ENCODE data around the gene MALL.
"Not testable (repeated sequence)": the region's sequence is repeated elsewhere in the genome, so short reads cannot be mapped to it uniquely, and the experiment has no call there.

Gene MALL

GRCh38 chr2:110100480-110100879, 15.1 kb downstream of the MALL start:
- CTCF ChIA-PET: no interaction called here
- DNase-seq (ENCODE audit: low read depth, low spot score): no peak
- POLR2A ChIA-PET: no interaction called here
- TF ChIP-seq CTCF (IDR thresholded peaks at IDR 0.05; ENCODE audit: insufficient read depth, low read length, missing control alignments): no peak
- H3K4me3 ChIP-seq (ENCODE audit: low read depth, low read length): no peak overlapping the region

- TF ChIP-seq CTCF (IDR thresholded peaks at IDR 0.05; ENCODE audit: insufficient read depth, low read length, missing control alignments): no peak
- no peak overlapping the region for H3K4me3 ChIP-seq (ENCODE audit: low read depth, low read length)
- ChIA-PET CTCF (no interaction called here), POLR2A (no interaction called here)
- DNase-seq (ENCODE audit: low read depth, low spot score): no peak
Measured at GRCh38 chr2:110099471-110100225, 16.0 kb downstream of the MALL start.

- CTCF ChIA-PET: no interaction called here
- no peak overlapping the region for H3K4me3 ChIP-seq (ENCODE audit: low read depth, low read length)
- POLR2A ChIA-PET: no interaction called here
- no peak for DNase-seq (ENCODE audit: low read depth, low spot score)
- TF ChIP-seq CTCF (IDR thresholded peaks at IDR 0.05; ENCODE audit: insufficient read depth, low read length, missing control alignments): no peak
Measured at GRCh38 chr2:110099038-110099425, 16.6 kb downstream of the MALL start.

- TF ChIP-seq CTCF (IDR thresholded peaks at IDR 0.05; ENCODE audit: insufficient read depth, low read length, missing control alignments): no peak
- H3K4me3 ChIP-seq (ENCODE audit: low read depth, low read length): no peak overlapping the region
- CTCF ChIA-PET: no interaction called here
- POLR2A ChIA-PET: no interaction called here
- no peak for DNase-seq (ENCODE audit: low read depth, low spot score)
Measured at GRCh38 chr2:110097506-110098220, 18.0 kb downstream of the MALL start.

- DNase-seq (ENCODE audit: low read depth, low spot score): no peak
- POLR2A ChIA-PET: no interaction called here
- no peak for TF ChIP-seq CTCF (IDR thresholded peaks at IDR 0.05; ENCODE audit: insufficient read depth, low read length, missing control alignments)
Measured at GRCh38 chr2:110095994-110096633, 19.5 kb downstream of the MALL start.

GRCh38 chr2:110094884-110095534, 20.6 kb downstream of the MALL start:
- POLR2A ChIA-PET; CTCF ChIA-PET; H3K4me3 ChIP-seq (ENCODE audit: low read depth, low read length); DNase-seq (ENCODE audit: low read depth, low spot score): not testable (repeated sequence)

More at GRCh38 chr2:110095994-110096633, 19.5 kb downstream of the MALL start:
- H3K4me3 ChIP-seq (ENCODE audit: low read depth, low read length): no peak overlapping the region
- CTCF ChIA-PET: no interaction called here

- H3K4me3 ChIP-seq (ENCODE audit: low read depth, low read length); POLR2A ChIA-PET; DNase-seq (ENCODE audit: low read depth, low spot score); CTCF ChIA-PET: not testable (repeated sequence)
Measured at GRCh38 chr2:110093924-110094323, 21.7 kb downstream of the MALL start.

GRCh38 chr2:110090164-110090563, 25.5 kb downstream of the MALL start:
- CTCF ChIA-PET; DNase-seq (ENCODE audit: low read depth, low spot score); POLR2A ChIA-PET: not testable (repeated sequence)

GRCh38 chr2:110083757-110084156, 31.9 kb downstream of the MALL start:
- H3K4me3 ChIP-seq (ENCODE audit: low read depth, low read length); CTCF ChIA-PET; POLR2A ChIA-PET; DNase-seq (ENCODE audit: low read depth, low spot score): not testable (repeated sequence)

More at GRCh38 chr2:110090164-110090563, 25.5 kb downstream of the MALL start:
- not testable (repeated sequence) for H3K4me3 ChIP-seq (ENCODE audit: low read depth, low read length)

GRCh38 chr2:110083162-110083561, 32.5 kb downstream of the MALL start:
- CTCF ChIA-PET; DNase-seq (ENCODE audit: low read depth, low spot score); H3K4me3 ChIP-seq (ENCODE audit: low read depth, low read length); POLR2A ChIA-PET: not testable (repeated sequence)
